A375 (cell line): ENCODE results near the gene SLC25A45. TPM values are rescaled to one million over a fixed set of nuclear protein-coding genes. Genes with fewer than 3 reads are reported as not detected.

Source experiments
- total RNA-seq: library from RNA; depleted of rRNA; stranded (reverse); fragments of >200 nt; shearing (Covaris generic); gene quantifications from 2 replicates; pipeline ENCODE4 v1.2.3, GENCODE V29; 2014; rRNA removed

The SLC25A45 gene
- 14.1 and 15.8 TPM in 2 replicates for total RNA-seq

GRCh38 chr11:65382033-65382803 lies at the start of gene SLC25A45:
TSS of gene SLC25A45 (minus strand) at chr11:65382646. CDS start at chr11:65381951, 695 bp downstream.

GRCh38 chr11:65422633-65423515 lies 40.4 kb upstream of the SLC25A45 start, which contains the start of gene NEAT1:
TSS of gene NEAT1 (plus strand) at chr11:65422798.

GRCh38 chr11:65386307-65387140 lies 4.1 kb upstream of the SLC25A45 start, which contains the start of gene FRMD8:
TSS of gene FRMD8 (plus strand) at chr11:65386637. CDS start at chr11:65387037, 400 bp downstream.

GRCh38 chr11:65354265-65355012 lies 28.0 kb downstream of the SLC25A45 start, which contains the start of gene TIGD3:
TSS of gene TIGD3 (plus strand) at chr11:65354751. CDS start at chr11:65355809, 1,058 bp downstream.

Other genes starting within 250 kb of the SLC25A45 start
- 11.6 and 14.1 TPM in 2 replicates for gene SYVN1, start 248.1 kb downstream of the SLC25A45 start, total RNA-seq
- gene SPDYC, start 212.4 kb downstream of the SLC25A45 start, total RNA-seq, result not detected in 2 replicates
- gene CAPN1, start 200.7 kb downstream of the SLC25A45 start, total RNA-seq, result 65.5 and 67.5 TPM in 2 replicates
- gene POLA2, start 120.7 kb downstream of the SLC25A45 start, total RNA-seq, result 22.3 and 24.3 TPM in 2 replicates
- gene CDC42EP2, start 67.8 kb downstream of the SLC25A45 start, total RNA-seq, result 12.6 and 14.5 TPM in 2 replicates
- gene DPF2, start 48.8 kb downstream of the SLC25A45 start, total RNA-seq, result 47.7 and 62.2 TPM in 2 replicates
- gene TIGD3, start 27.9 kb downstream of the SLC25A45 start, total RNA-seq, result 1.2 and 1.4 TPM in 2 replicates
- gene FRMD8, start 4.0 kb upstream of the SLC25A45 start, total RNA-seq, result 76.8 and 79.3 TPM in 2 replicates
- 69.3 and 73.0 TPM in 2 replicates for gene NEAT1, start 40.2 kb upstream of the SLC25A45 start, total RNA-seq
- 2,655 and 2,827 TPM in 2 replicates for gene MALAT1, start 116.4 kb upstream of the SLC25A45 start, total RNA-seq
- 144 TPM in 2 replicates for gene SCYL1, start 142.4 kb upstream of the SLC25A45 start, total RNA-seq
- 205 and 209 TPM in 2 replicates for gene LTBP3, start 175.7 kb upstream of the SLC25A45 start, total RNA-seq
- 93.6 and 98.5 TPM in 2 replicates for gene ZNRD2, start 187.8 kb upstream of the SLC25A45 start, total RNA-seq
- gene FAM89B, start 189.9 kb upstream of the SLC25A45 start, total RNA-seq, result 43.3 and 48.4 TPM in 2 replicates
- gene EHBP1L1, start 193.4 kb upstream of the SLC25A45 start, total RNA-seq, result 147 and 171 TPM in 2 replicates
- gene KCNK7, start 213.2 kb upstream of the SLC25A45 start, total RNA-seq, result 0.27 and 0.30 TPM in 2 replicates
- 32.6 and 44.9 TPM in 2 replicates for gene MAP3K11, start 231.6 kb upstream of the SLC25A45 start, total RNA-seq
- gene PCNX3, start 233.1 kb upstream of the SLC25A45 start, total RNA-seq, result 38.1 and 38.7 TPM in 2 replicates